ENCODE data around the gene SRRM5. TPM values are rescaled to one million over a fixed set of nuclear protein-coding genes. Genes with fewer than 3 reads are reported as not detected.

The SRRM5 gene
- total RNA-seq, 1 experiment from 2014 or later: not detected

DNA sequence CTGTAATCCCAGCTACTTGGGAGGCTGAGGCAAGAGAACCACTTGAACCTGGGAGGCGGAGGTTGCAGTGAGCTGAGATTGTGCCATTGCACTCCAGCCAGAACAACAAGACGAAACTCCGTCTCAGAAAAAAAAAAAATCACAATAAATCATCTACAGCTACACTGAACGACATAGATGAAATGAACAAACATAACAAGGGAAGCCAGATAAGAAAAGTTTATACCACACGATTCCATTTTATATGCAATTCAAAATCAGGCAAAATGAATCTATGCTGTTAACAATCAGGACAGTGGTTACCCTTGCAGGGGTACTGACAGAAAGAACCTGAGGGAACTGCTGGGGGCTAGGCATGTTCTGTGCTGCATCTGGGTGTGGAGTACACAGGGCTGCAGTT, 42.2 kb upstream of the SRRM5 start:
- Histone ChIP-seq H3K9ac (ENCODE audit: low read length) (no peak overlapping the region), H3K9me3 (ENCODE audit: control insufficient read depth in 1 of 2, insufficient read depth in 1 of 2, low read depth in 1 of 2, low read length in 2 of 2) (no peaks in the 10 kb centered on the region), H4K20me1 (ENCODE audit: insufficient read depth) (no peaks in the 10 kb centered on the region), H3K27me3 (ENCODE audit: insufficient read depth, low read length) (no peaks in the 10 kb centered on the region), H2AFZ (ENCODE audit: low read depth, low read length, poor library complexity, severe bottlenecking) (no peak overlapping the region), H3K4me3 (replicated peaks in 1 of 2; ENCODE audit: low read depth in 1 of 2, low read length in 2 of 2) (no peak overlapping the region), H3K36me3 (ENCODE audit: control insufficient read depth in 1 of 2, insufficient read depth in 2 of 2, low read length in 2 of 2) (no peaks in the 10 kb centered on the region), H3K4me2 (ENCODE audit: low read length) (no peak overlapping the region), H3K4me1 (ENCODE audit: control insufficient read depth in 1 of 2, insufficient read depth in 2 of 2, low read length in 2 of 2) (peaks cover 4% of the 10 kb centered on the region in 2 experiments; a peak in 2 of 4 replicates), H3K79me2 (ENCODE audit: insufficient read depth, low read length) (peaks cover 3% of the 10 kb centered on the region; the same call in 1 of the 2 replicates), H3K9me2 (ENCODE audit: insufficient read depth) (no peaks in the 10 kb centered on the region), H3K27ac (ENCODE audit: low read depth, low read length) (no peak overlapping the region)
- POLR2A ChIA-PET: no interaction called here
- TF ChIP-seq SRF (IDR thresholded peaks at IDR 0.05; ENCODE audit: low read depth) (no peak), POLR2AphosphoS5 (IDR thresholded peaks at IDR 0.05; ENCODE audit: low read depth, low read length) (no peak), YY1 (IDR thresholded peaks at IDR 0.05; ENCODE audit: extremely low read depth, insufficient replicate concordance, low read depth, low read length) (no peak), FOSL1 (IDR thresholded peaks at IDR 0.05; ENCODE audit: low read depth) (no peak), SP1 (IDR thresholded peaks at IDR 0.05; ENCODE audit: low read depth) (no peak), ATF3 (IDR thresholded peaks at IDR 0.05) (no peak), TCF7L2 (IDR thresholded peaks at IDR 0.05; ENCODE audit: borderline replicate concordance, extremely low read depth, insufficient read depth, insufficient read length) (no peak), POLR2A (IDR thresholded peaks at IDR 0.05; ENCODE audit: borderline replicate concordance, extremely low read depth, insufficient read depth, insufficient read length) (no peak), CBX3 (IDR thresholded peaks at IDR 0.05; ENCODE audit: low read depth) (no peak), ZFX (IDR thresholded peaks at IDR 0.05) (no peak), CEBPB (IDR thresholded peaks at IDR 0.05; ENCODE audit: low read depth) (no peak)
- RAD21 ChIA-PET (ENCODE audit: low non-redundant PET in 1 of 2, low total read pairs in 2 of 2, uncharacterized antibody in 2 of 2, unreplicated experiment in 2 of 2): no interaction called here
- CTCF ChIA-PET: no interaction called here
- ATAC-seq (no peak), DNase-seq (ENCODE audit: low read depth, low spot score) (no peak)
- BruUV-seq (replicated peaks): no TSS peak
- intact Hi-C loops (cut with micrococcal nuclease): no loop called here

DNA sequence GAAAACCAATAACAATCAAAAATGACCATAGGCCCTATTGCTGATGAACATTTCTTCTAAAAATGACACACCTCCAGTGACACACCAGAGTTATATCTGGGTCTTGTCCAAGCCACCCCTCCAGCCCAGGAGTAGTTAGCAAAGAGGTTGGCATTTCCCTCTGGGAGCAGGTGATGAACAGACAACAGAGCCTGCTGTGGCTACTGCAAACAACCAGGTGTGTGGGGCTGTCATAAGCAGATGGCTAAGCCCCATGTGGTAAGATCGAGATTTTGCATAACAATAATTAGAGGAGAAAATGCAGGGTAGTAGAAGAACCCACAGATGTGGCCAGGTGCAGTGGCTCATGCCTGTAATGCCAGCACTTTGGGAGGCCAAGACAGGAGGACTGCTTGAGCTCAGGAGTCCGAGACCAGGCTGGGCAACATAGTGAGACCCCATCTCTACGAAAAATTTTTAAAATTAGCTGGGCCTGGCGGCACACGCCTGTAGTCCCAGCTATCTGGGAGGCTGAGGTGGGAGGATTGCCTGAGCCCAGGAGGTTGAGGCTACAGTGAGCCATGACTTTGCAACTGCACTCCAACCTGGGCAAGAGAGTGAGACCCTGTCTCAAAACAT, 41.6 kb upstream of the SRRM5 start:
- Histone ChIP-seq H3K9ac (ENCODE audit: low read length) (no peak overlapping the region), H3K9me3 (ENCODE audit: control insufficient read depth in 1 of 2, insufficient read depth in 1 of 2, low read depth in 1 of 2, low read length in 2 of 2) (no peaks in the 10 kb centered on the region), H3K79me2 (ENCODE audit: insufficient read depth, low read length) (peaks cover 10% of the 10 kb centered on the region; the same call in 1 of the 2 replicates), H3K4me1 (ENCODE audit: control insufficient read depth in 1 of 2, insufficient read depth in 2 of 2, low read length in 2 of 2) (peaks cover 5% of the 10 kb centered on the region in 2 experiments; a peak in 2 of 4 replicates), H3K4me3 (replicated peaks in 1 of 2; ENCODE audit: low read depth in 1 of 2, low read length in 2 of 2) (no peak overlapping the region), H4K20me1 (ENCODE audit: insufficient read depth) (no peaks in the 10 kb centered on the region), H3K36me3 (ENCODE audit: control insufficient read depth in 1 of 2, insufficient read depth in 2 of 2, low read length in 2 of 2) (no peaks in the 10 kb centered on the region), H3K4me2 (ENCODE audit: low read length) (no peak overlapping the region), H3K9me2 (ENCODE audit: insufficient read depth) (no peaks in the 10 kb centered on the region), H3K27ac (ENCODE audit: low read depth, low read length) (no peak overlapping the region), H2AFZ (ENCODE audit: low read depth, low read length, poor library complexity, severe bottlenecking) (no peak overlapping the region), H3K27me3 (ENCODE audit: insufficient read depth, low read length) (no peaks in the 10 kb centered on the region)
- no peak for DNase-seq (ENCODE audit: low read depth, low spot score)
- intact Hi-C loops (cut with micrococcal nuclease): no loop called here
- no peak for ATAC-seq
- BruUV-seq (replicated peaks): no TSS peak
- ChIA-PET POLR2A (no interaction called here), RAD21 (ENCODE audit: low non-redundant PET in 1 of 2, low total read pairs in 2 of 2, uncharacterized antibody in 2 of 2, unreplicated experiment in 2 of 2) (no interaction called here), CTCF (no interaction called here)
- TF ChIP-seq CBX3 (IDR thresholded peaks at IDR 0.05; ENCODE audit: low read depth): no peak
- TF ChIP-seq ZFX (IDR thresholded peaks at IDR 0.05): no peak
- TF ChIP-seq EGR1 (IDR thresholded peaks at IDR 0.05; ENCODE audit: low read depth): no peak
- TF ChIP-seq RAD21 (IDR thresholded peaks at IDR 0.05; ENCODE audit: low read depth): no peak
- no peak for TF ChIP-seq SRF (IDR thresholded peaks at IDR 0.05; ENCODE audit: low read depth)
- TF ChIP-seq YY1 (IDR thresholded peaks at IDR 0.05; ENCODE audit: extremely low read depth, insufficient replicate concordance, low read depth, low read length): no peak
- no peak for TF ChIP-seq POLR2AphosphoS5 (IDR thresholded peaks at IDR 0.05; ENCODE audit: low read depth, low read length)
- no peak for TF ChIP-seq ELF1 (IDR thresholded peaks at IDR 0.05; ENCODE audit: borderline replicate concordance, low read depth)
- TF ChIP-seq, protein P1, sequence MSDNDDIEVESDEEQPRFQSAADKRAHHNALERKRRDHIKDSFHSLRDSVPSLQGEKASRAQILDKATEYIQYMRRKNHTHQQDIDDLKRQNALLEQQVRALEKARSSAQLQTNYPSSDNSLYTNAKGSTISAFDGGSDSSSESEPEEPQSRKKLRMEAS (IDR thresholded peaks at IDR 0.05): no peak
- TF ChIP-seq SIN3A (IDR thresholded peaks at IDR 0.05; ENCODE audit: low read depth): no peak
- no peak for TF ChIP-seq TCF7L2 (IDR thresholded peaks at IDR 0.05; ENCODE audit: borderline replicate concordance, extremely low read depth, insufficient read depth, insufficient read length)
- TF ChIP-seq CEBPB (IDR thresholded peaks at IDR 0.05; ENCODE audit: low read depth): no peak
- no peak for TF ChIP-seq EZH2 (IDR thresholded peaks at IDR 0.05)
- no peak for TF ChIP-seq CTCF (IDR thresholded peaks at IDR 0.05 in 2 of 3, conservative IDR thresholded peaks at IDR 0.05 in 1 of 3; ENCODE audit: borderline replicate concordance in 1 of 3, insufficient read depth in 1 of 3, low read depth in 2 of 3, low read length in 2 of 3)
- no peak for TF ChIP-seq FOSL1 (IDR thresholded peaks at IDR 0.05; ENCODE audit: low read depth)
- TF ChIP-seq EZH2phosphoT487 (IDR thresholded peaks at IDR 0.05; ENCODE audit: borderline replicate concordance): no peak
- no peak for TF ChIP-seq ZNF274 (IDR thresholded peaks at IDR 0.05; ENCODE audit: low read depth, low read length)

All from HCT116 (cell line).